Inflammatory macrophage (primary cell): ENCODE data around the gene ARHGAP45.

Experiments
- DNase-seq, 2 donors: peaks; one replicate each; pipeline ENCODE4 v3.0.0-alpha.2; 2020 to 2022

ARHGAP45 gene

DNA sequence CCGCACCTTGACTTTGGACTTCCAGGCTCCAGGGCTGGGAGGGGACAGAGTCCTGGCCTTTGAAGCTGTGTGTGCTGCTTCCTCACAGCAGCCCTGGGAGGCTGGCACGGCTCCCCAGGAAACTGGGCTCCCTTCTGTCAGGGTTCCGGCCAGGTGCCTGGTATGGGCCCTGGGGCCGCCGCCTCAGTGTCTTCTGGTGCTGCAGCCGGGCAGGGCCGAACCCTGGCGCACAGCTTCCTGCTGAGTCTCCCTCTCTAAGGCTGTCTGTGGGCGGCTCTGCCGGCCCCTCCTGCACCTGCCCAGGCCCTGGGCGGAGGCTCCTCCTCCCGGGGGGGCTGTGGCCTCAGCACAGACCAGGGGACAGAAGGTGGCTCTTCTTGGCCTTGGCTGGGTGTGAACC, 69.2 kb downstream of the ARHGAP45 start:
- DNase-seq: no peak
